Measurements from ENCODE around the gene FBXL13. TPM values are rescaled to one million over a fixed set of nuclear protein-coding genes. Genes with fewer than 3 reads are reported as not detected.

Gene FBXL13
- total RNA-seq, 2 experiments from 2014 or later: 0.54 to 0.74 TPM

DNA sequence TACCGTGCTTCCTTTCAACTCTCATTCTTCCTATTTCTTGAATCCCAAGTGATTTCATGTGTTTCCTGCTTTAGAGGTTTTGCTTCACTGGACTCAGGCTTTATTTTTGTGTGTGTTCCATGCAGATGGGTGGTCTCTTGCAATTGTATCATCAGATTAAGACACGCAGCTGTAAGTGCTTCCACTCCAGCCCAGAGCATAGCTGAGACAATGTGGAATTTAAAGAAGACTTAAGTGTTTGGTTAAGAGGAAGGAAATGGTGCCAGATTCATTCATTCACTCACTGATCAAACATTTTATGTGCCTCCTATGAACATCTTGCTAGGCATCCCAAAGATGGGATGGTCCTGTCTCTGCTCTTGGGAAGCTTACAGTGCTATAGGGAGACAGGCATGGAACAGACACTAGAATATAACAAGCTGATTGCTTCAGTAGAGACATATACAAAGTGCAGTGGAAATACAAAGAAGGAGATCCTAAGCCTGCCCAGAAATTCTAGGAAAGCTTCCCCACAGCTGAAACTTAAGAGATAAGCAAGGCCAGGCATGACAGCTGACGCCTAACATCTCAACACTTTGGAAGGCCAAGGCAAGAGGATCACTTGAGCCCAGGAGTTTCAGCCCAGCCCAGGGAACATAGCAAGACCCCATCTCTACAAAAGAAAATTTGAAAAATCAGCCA lies 207.9 kb downstream of the FBXL13 start:
- H3K4me3 Mint-ChIP-seq: no peak overlapping the region

DNA sequence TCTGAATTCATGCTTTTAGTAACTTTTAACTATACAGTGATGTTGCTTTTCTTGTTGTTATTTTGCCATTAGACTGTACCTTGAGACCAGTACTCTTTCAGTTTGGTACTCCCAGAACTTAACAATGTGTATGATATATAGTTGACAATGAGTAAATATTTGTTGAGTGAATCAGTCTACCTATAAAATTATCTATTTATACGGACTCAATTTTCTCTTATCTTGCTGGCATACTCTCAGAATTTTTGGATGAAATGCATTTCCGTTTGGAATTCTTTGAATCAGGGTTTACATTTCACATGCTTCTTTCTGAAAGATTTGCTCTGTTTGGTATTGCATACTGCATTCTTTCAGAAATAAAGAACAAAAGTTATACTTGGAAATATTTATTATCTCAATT lies 209.6 kb downstream of the FBXL13 start:
- no peaks in the 10 kb centered on the region for H3K4me1 Mint-ChIP-seq (ENCODE audit: low read depth)
- H3K27ac Mint-ChIP-seq: no peak overlapping the region
- no peaks in the 10 kb centered on the region for H3K9me3 Mint-ChIP-seq
- H3K27me3 Mint-ChIP-seq (ENCODE audit: low read depth): no peaks in the 10 kb centered on the region
- no peaks in the 10 kb centered on the region for H3K36me3 Mint-ChIP-seq (ENCODE audit: low read depth)
- CTCF ChIA-PET: interaction anchor here (0.7 kb wide), 1 partner anchor 148 kb away, joined by 5 read pairs; no protein-coding TSS in a partner anchor
- H3K4me3 Mint-ChIP-seq: no peak overlapping the region
- intact Hi-C loops (cut with micrococcal nuclease): loop anchor here (5.0 kb wide), 1 partner anchor 48 kb away; no protein-coding TSS in a partner anchor
- no peak for DNase-seq

More for the DNA sequence above, 207.9 kb downstream of the FBXL13 start:
- Mint-ChIP-seq H3K27ac (no peak overlapping the region), H3K9me3 (no peaks in the 10 kb centered on the region), H3K27me3 (ENCODE audit: low read depth) (no peaks in the 10 kb centered on the region), H3K36me3 (ENCODE audit: low read depth) (no peaks in the 10 kb centered on the region), H3K4me1 (ENCODE audit: low read depth) (no peaks in the 10 kb centered on the region)
- no peak for DNase-seq
- CTCF ChIA-PET: no interaction called here
- intact Hi-C loops (cut with micrococcal nuclease): loop anchor here (5.0 kb wide), 1 partner anchor 49 kb away; no protein-coding TSS in a partner anchor

DNA sequence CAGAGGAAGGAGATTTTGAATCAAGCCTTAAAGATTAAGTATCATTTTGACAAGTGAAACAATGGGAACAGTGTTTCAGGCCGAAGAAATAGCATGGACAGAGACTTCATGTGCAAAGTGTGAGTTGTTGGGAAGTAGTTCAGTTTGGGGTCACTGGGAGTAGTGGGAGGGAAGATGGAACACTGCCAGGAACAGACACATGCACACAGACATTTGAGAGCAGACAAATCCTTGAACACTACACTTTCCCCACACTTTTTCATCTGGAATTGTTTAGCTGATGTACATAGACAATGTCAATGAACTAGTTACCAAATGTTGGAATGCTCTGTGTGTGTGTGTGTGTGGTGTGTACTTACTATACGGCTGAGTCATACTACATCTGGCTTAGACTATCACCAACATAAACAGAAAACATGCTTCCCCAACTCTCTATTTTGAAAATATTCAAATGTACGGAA lies 214.2 kb downstream of the FBXL13 start:
- no peak for DNase-seq
- CTCF ChIA-PET: no interaction called here
- Mint-ChIP-seq H3K36me3 (ENCODE audit: low read depth) (no peaks in the 10 kb centered on the region), H3K9me3 (no peaks in the 10 kb centered on the region), H3K27ac (no peak overlapping the region), H3K4me3 (no peak overlapping the region), H3K27me3 (ENCODE audit: low read depth) (no peaks in the 10 kb centered on the region), H3K4me1 (ENCODE audit: low read depth) (no peaks in the 10 kb centered on the region)
- intact Hi-C loops (cut with micrococcal nuclease): no loop called here

DNA sequence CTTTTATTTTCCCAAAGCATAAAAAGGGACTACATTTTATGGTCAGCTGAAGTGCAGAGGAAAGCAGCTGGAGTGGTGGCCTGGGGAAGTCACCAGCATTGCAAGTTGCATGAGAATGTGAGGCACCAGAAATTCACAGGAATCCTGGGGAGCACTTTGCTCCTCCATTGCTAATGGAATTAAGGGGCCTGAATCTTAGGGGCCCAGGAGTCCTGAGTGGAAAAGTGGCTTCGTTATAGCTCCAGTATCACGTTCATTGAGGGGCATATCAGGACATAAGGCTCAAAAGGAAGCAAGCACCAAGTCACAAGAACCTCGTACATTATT lies 214.8 kb downstream of the FBXL13 start:
- no peak overlapping the region for H3K4me3 Mint-ChIP-seq
- H3K27me3 Mint-ChIP-seq (ENCODE audit: low read depth): no peaks in the 10 kb centered on the region
- H3K36me3 Mint-ChIP-seq (ENCODE audit: low read depth): no peaks in the 10 kb centered on the region
- no peaks in the 10 kb centered on the region for H3K9me3 Mint-ChIP-seq
- CTCF ChIA-PET: no interaction called here
- no peaks in the 10 kb centered on the region for H3K4me1 Mint-ChIP-seq (ENCODE audit: low read depth)
- intact Hi-C loops (cut with micrococcal nuclease): no loop called here
- H3K27ac Mint-ChIP-seq: no peak overlapping the region
- DNase-seq: no peak

DNA sequence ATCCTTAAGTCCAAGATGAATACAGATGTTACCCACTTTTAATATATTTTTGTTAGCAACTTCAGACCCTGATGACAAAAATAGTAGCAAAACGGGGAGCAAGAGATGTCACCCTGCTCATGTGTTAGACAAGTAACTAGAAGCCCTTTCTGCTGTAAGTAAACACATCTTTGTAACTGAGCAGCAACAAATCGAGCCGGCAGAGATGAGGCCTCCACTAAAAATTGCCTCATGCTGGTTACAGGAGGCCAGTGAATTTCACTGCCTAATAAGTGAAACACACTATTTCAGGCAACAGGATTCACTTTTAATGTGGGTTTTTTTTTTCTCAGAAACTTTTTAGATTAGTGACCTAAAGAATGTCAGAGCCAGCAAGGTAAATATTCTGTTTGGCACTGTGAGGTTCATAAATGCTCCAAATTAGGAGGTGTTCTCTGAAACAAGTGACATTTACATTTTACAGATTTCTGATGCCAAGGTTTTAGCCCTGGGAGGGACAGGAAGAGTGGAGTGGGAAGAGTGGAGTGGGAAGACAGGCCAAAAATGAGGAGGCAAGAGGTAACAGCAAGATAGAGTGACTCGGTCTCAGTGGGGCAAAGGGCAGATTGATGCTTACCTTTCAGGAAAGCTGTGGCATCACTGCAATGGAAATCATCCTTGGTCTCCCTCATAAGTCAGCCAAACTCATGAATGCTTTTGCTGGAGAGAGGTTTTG lies 215.4 kb downstream of the FBXL13 start:
- intact Hi-C loops (cut with micrococcal nuclease): no loop called here
- Mint-ChIP-seq H3K27ac (no peak overlapping the region), H3K27me3 (ENCODE audit: low read depth) (no peaks in the 10 kb centered on the region), H3K36me3 (ENCODE audit: low read depth) (no peaks in the 10 kb centered on the region), H3K4me1 (ENCODE audit: low read depth) (no peaks in the 10 kb centered on the region), H3K4me3 (no peak overlapping the region), H3K9me3 (no peaks in the 10 kb centered on the region)
- CTCF ChIA-PET: no interaction called here
- DNase-seq: no peak

DNA sequence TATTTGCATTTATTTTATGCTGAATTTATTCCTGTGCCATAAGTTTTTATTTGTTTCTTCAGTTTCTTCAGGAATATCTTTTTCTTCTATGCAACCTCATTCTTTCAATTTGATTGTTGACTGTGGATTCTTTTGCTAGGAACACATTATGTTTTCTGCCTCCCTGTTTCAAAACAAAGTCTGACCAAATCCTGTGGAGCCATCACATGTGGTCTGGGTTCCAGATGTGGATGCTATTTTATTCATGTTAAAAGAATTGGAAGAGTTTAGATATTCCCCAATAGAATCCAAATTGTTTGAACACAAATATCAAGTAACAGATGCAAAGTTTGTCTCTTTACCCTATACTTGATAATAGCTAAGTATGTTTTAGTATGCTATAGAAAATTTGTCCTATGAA lies 218.6 kb downstream of the FBXL13 start:
- intact Hi-C loops (cut with micrococcal nuclease): no loop called here
- CTCF ChIA-PET: no interaction called here

DNA sequence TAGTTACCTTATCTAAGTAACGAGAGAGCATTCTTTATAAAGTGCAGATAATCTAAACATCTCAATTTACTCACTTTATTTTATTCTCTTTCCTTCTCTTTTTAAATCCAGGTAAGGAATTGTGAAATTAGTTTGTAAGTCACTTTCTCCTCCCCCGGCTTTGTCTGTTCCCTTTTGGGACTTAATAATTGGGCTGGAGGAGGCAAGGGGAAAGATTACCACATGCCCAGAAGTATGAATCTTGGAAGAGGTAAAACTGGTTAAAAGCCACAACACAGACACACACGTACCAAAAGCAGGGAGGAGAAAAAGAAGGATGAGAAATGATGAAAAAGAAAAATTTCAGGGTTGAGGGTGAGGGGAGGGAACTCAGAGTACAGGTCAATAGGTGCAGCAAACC lies 225.1 kb downstream of the FBXL13 start:
- Mint-ChIP-seq H3K27me3 (ENCODE audit: low read depth) (no peaks in the 10 kb centered on the region), H3K4me3 (no peak overlapping the region), H3K4me1 (ENCODE audit: low read depth) (no peaks in the 10 kb centered on the region), H3K36me3 (ENCODE audit: low read depth) (peaks cover 17% of the 10 kb centered on the region), H3K9me3 (peaks cover 10% of the 10 kb centered on the region), H3K27ac (no peak overlapping the region)
- CTCF ChIA-PET: no interaction called here
- DNase-seq: no peak
- intact Hi-C loops (cut with micrococcal nuclease): no loop called here

More for the DNA sequence above, 218.6 kb downstream of the FBXL13 start:
- Mint-ChIP-seq H3K36me3 (ENCODE audit: low read depth) (peaks cover 14% of the 10 kb centered on the region), H3K4me1 (ENCODE audit: low read depth) (no peaks in the 10 kb centered on the region), H3K9me3 (peaks cover 10% of the 10 kb centered on the region), H3K27me3 (ENCODE audit: low read depth) (no peaks in the 10 kb centered on the region), H3K27ac (no peak overlapping the region), H3K4me3 (no peak overlapping the region)
- DNase-seq: no peak

DNA sequence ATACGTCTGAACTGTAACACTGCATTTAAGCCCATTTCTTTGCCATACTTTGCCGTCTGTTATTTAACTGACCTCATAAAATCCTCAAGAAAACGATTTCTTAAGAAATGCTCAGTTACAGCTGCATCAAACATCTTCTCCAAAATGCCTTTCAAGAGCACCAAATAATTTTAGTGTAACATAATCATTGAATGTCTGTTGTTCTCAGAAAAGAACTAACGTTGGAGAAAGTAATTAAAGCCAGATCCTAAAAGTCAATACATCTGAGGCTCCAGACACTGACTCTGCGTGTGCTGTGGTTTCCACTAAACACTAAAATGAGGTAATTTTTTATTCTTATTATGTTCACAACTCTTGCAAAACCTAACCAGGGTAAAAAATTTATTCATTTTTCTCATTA lies 225.5 kb downstream of the FBXL13 start:
- no peak overlapping the region for H3K27ac Mint-ChIP-seq
- CTCF ChIA-PET: no interaction called here
- H3K36me3 Mint-ChIP-seq (ENCODE audit: low read depth): peaks cover 17% of the 10 kb centered on the region
- no peak for DNase-seq
- H3K27me3 Mint-ChIP-seq (ENCODE audit: low read depth): no peaks in the 10 kb centered on the region
- H3K4me3 Mint-ChIP-seq: no peak overlapping the region
- H3K4me1 Mint-ChIP-seq (ENCODE audit: low read depth): no peaks in the 10 kb centered on the region
- intact Hi-C loops (cut with micrococcal nuclease): no loop called here
- peaks cover 10% of the 10 kb centered on the region for H3K9me3 Mint-ChIP-seq

DNA sequence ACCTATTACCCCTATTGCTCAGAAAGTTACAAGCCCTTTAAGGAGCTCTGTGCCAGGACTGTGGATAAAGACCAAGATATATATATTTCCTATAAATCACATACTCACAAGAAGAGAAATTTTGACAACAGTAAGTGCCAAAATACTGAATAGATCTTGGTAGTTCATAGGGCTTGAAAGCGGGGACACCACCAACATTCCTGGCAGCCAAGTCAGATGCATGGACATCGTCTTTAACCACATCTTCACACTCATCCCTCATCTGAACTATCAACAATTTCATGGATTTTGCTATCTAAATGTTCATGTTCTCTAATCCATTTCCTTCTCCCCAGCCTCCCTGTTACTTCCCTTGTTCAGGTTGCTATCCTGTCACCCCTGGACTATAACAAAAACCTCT lies 229.2 kb downstream of the FBXL13 start:
- Mint-ChIP-seq H3K4me1 (ENCODE audit: low read depth) (no peaks in the 10 kb centered on the region), H3K27me3 (ENCODE audit: low read depth) (no peaks in the 10 kb centered on the region), H3K36me3 (ENCODE audit: low read depth) (peaks cover 3% of the 10 kb centered on the region), H3K9me3 (no peaks in the 10 kb centered on the region), H3K27ac (no peak overlapping the region), H3K4me3 (no peak overlapping the region)
- DNase-seq: no peak
- intact Hi-C loops (cut with micrococcal nuclease): no loop called here
- CTCF ChIA-PET: no interaction called here

DNA sequence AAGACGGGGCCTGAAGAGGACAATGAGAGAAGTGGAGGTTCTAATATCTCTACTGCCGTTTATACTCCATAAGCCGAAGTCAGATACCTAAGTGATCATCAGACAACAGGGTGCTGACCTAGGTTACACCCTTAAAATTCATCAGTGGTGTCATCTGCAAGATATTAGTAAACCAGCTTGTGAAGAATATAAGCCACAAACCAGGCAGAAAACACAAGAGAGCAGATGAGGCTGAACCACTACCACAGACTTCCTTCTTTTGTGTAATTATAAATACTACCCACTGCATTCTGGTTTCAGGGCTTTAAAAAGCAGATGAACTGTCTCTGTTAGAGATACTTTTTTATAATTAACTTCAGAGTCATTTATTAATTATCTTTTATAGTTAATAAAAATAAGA lies 230.7 kb downstream of the FBXL13 start:
- no peaks in the 10 kb centered on the region for H3K9me3 Mint-ChIP-seq
- no peak overlapping the region for H3K4me3 Mint-ChIP-seq
- H3K27ac Mint-ChIP-seq: no peak overlapping the region
- H3K27me3 Mint-ChIP-seq (ENCODE audit: low read depth): no peaks in the 10 kb centered on the region
- H3K4me1 Mint-ChIP-seq (ENCODE audit: low read depth): no peaks in the 10 kb centered on the region
- intact Hi-C loops (cut with micrococcal nuclease): no loop called here
- CTCF ChIA-PET: no interaction called here
- DNase-seq: no peak
- no peaks in the 10 kb centered on the region for H3K36me3 Mint-ChIP-seq (ENCODE audit: low read depth)

DNA sequence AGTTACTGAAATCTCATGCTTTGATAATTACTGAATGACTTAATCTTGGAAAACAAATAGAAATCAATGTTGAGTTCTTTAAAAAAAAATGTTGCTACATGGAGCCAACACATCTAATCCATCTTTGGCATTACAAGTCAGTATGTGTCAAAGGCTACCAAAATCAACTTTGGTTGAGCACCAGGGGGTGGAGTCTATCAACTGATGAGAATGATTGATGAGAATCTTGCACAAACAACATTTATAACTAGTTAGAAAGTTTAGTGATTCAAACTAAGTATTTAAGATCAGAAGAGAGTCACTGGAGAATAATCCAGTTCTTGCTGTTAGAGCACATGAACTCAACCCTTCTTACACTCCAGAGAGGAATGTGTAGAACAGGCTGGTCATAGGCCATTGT lies 232.3 kb downstream of the FBXL13 start:
- intact Hi-C loops (cut with micrococcal nuclease): no loop called here

DNA sequence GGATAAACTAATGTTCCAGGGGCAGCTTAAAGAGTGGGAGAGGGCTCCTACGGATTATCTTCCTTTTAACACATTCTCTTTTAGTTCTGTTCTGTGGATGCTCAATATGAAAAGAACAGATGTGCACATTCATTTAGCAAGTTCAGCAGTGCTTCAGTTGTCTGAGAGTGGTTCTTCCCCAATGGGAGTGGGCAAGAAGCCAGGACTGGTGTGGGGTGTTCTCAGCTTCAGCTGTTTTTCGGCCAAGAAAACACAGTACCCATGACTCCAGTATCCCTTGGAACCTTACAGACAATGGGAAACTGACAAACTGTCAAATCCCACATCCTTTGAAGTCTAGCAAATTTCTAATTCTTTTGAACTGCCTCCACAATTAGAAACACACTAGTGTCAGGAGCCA lies 233.3 kb downstream of the FBXL13 start:
- Mint-ChIP-seq H3K27me3 (ENCODE audit: low read depth) (no peaks in the 10 kb centered on the region), H3K4me1 (ENCODE audit: low read depth) (no peaks in the 10 kb centered on the region), H3K9me3 (no peaks in the 10 kb centered on the region), H3K4me3 (no peak overlapping the region), H3K27ac (no peak overlapping the region), H3K36me3 (ENCODE audit: low read depth) (peaks cover 4% of the 10 kb centered on the region)
- intact Hi-C loops (cut with micrococcal nuclease): no loop called here
- DNase-seq: no peak
- CTCF ChIA-PET: no interaction called here

More for the DNA sequence above, 232.3 kb downstream of the FBXL13 start:
- H3K27ac Mint-ChIP-seq: no peak overlapping the region
- no peak overlapping the region for H3K4me3 Mint-ChIP-seq
- H3K4me1 Mint-ChIP-seq (ENCODE audit: low read depth): no peaks in the 10 kb centered on the region
- CTCF ChIA-PET: no interaction called here
- H3K36me3 Mint-ChIP-seq (ENCODE audit: low read depth): no peaks in the 10 kb centered on the region
- H3K9me3 Mint-ChIP-seq: no peaks in the 10 kb centered on the region
- DNase-seq: no peak
- H3K27me3 Mint-ChIP-seq (ENCODE audit: low read depth): no peaks in the 10 kb centered on the region

DNA sequence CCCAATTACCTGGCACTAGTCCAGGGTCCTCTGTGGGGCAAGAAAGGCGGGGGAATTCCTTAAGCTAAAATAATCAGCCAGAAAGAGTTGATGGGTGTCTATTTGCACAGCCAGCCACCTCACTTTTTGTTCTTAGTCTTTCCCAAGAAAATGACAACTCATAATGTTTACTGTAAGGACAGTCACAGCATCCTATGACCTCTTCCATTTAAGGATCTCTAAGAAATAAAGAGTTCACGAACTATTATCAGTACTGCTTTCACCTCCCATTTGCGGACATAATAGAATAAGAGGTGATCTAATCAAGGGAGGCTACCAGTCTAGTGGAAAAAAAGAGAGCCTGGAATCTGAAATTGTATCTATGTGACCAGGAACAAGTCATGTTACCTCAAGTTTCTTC lies 234.2 kb downstream of the FBXL13 start:
- H3K4me3 Mint-ChIP-seq: no peak overlapping the region
- CTCF ChIA-PET: no interaction called here
- no peaks in the 10 kb centered on the region for H3K4me1 Mint-ChIP-seq (ENCODE audit: low read depth)
- intact Hi-C loops (cut with micrococcal nuclease): no loop called here
- no peak overlapping the region for H3K27ac Mint-ChIP-seq
- peaks cover 5% of the 10 kb centered on the region for H3K36me3 Mint-ChIP-seq (ENCODE audit: low read depth)
- DNase-seq: no peak
- H3K9me3 Mint-ChIP-seq: no peaks in the 10 kb centered on the region
- H3K27me3 Mint-ChIP-seq (ENCODE audit: low read depth): no peaks in the 10 kb centered on the region

All from activated naive CD4-positive, alpha-beta T cell treated with anti-CD3 and anti-CD28 coated beads for 36 hours (primary cell).